CD4-positive, alpha-beta T cell (primary cell): ENCODE measurements around the gene ATP4B. TPM values are rescaled to one million over a fixed set of nuclear protein-coding genes. Genes with fewer than 3 reads are reported as not detected.
A peak's percentile ranks its signal among the peaks of the same experiment; 100 is the strongest.

Source experiments
- ATAC-seq: fragments of 200-7000 bp; cut with Tn5 transposase; one replicate; pipeline ENCODE4 v1.10.0; 2022; ENCODE audit warnings: mild to moderate bottlenecking; ENCODE audit not compliant: poor library complexity
- CTCF ChIA-PET: fragments of 350-600 bp; sonication (Branson Sonifier 250); formaldehyde crosslinking; loops from one replicate; lab custom pipeline; 2021; ENCODE audit warnings: antibody characterized with exemption, inconsistent platforms; lab: Charles Lee
- POLR2A ChIA-PET: fragments of 350-600 bp; sonication (Branson Sonifier 250); formaldehyde crosslinking; loops from one replicate; lab custom pipeline; 2021; ENCODE audit warnings: antibody characterized with exemption, inconsistent platforms; lab: Charles Lee
- DNase-seq, 14 experiments: peaks; one replicate each; pipeline ENCODE4 v3.0.0-alpha.2; 2013 to 2020; ENCODE audit warnings: mixed read lengths in 2 of 14
- H3K27ac ChIP-seq, 2 donors: one replicate each; pipeline versions ENCODE4 v1.5.1 to v1.7.0; 2013; ENCODE audit warnings: low read length in 2 of 2, low read depth in 1 of 2, mild to moderate bottlenecking in 1 of 2
- H3K27me3 ChIP-seq, 2 experiments: 1 replicate in 1 of 2; 2 replicates in 1 of 2; pipeline versions ENCODE4 v1.6.1 to v1.7.0; 2013; ENCODE audit warnings: low read length in 2 of 2, control low read depth in 1 of 2, mild to moderate bottlenecking in 1 of 2, moderate library complexity in 1 of 2; ENCODE audit not compliant: insufficient read depth in 2 of 2, control insufficient read depth in 1 of 2
- H3K36me3 ChIP-seq: one replicate; pipeline ENCODE4 v1.6.1; 2013; ENCODE audit warnings: low read length, control low read depth; ENCODE audit not compliant: insufficient read depth
- H3K4me1 ChIP-seq: one replicate; pipeline ENCODE4 v1.6.1; 2013; ENCODE audit warnings: low read length, control low read depth; ENCODE audit not compliant: insufficient read depth
- H3K4me3 ChIP-seq: one replicate; pipeline ENCODE4 v1.5.1; 2013; ENCODE audit warnings: mild to moderate bottlenecking, low read length, moderate library complexity
- H3K9me3 ChIP-seq, 2 experiments: 1 replicate in 1 of 2; 2 replicates in 1 of 2; pipeline versions ENCODE4 v1.6.1 to v1.7.0; 2013; ENCODE audit warnings: low read length in 2 of 2, mild to moderate bottlenecking in 2 of 2, control low read depth in 1 of 2, moderate library complexity in 1 of 2; ENCODE audit not compliant: control insufficient read depth in 1 of 2, insufficient read depth in 1 of 2
- H3K27ac Mint-ChIP-seq: one replicate; pipeline ENCODE4 v1.8.0; 2020; ENCODE audit warnings: mixed read lengths
- H3K27me3 Mint-ChIP-seq: one replicate; pipeline ENCODE4 v1.8.0; 2021; ENCODE audit warnings: mixed read lengths
- H3K36me3 Mint-ChIP-seq: one replicate; pipeline ENCODE4 v1.8.0; 2021; ENCODE audit warnings: low read depth, mixed read lengths
- H3K4me1 Mint-ChIP-seq: one replicate; pipeline ENCODE4 v1.8.0; 2021; ENCODE audit warnings: low read depth, mixed read lengths
- H3K4me3 Mint-ChIP-seq: one replicate; pipeline ENCODE4 v1.8.0; 2020; ENCODE audit warnings: mild to moderate bottlenecking, mixed read lengths
- H3K9me3 Mint-ChIP-seq: one replicate; pipeline ENCODE4 v1.8.0; 2020; ENCODE audit warnings: mixed read lengths
- CTCF ChIP-seq: fragments of 200-600 bp; IDR thresholded peaks from one replicate; pipeline ENCODE4 v1.8.0; 2022; ENCODE audit warnings: antibody characterized with exemption, mild to moderate bottlenecking
- intact Hi-C, 2 experiments: fragments of 100-400 bp; cut with DNase I in 1 of 2; cut with micrococcal nuclease in 1 of 2; formaldehyde crosslinking; loops; one replicate each; pipeline versions ENCODE4 v1.15.1 to v1.9.0; 2023 to 2025; cut with DNase I, micrococcal nuclease
- total RNA-seq, 174 experiments: library from RNA in 2 of 174; stranded (reverse) in 2 of 174; gene quantifications; one replicate each; pipeline ENCODE4 v1.2.3 and lab custom pipeline; 2021 to 2026

ATP4B gene
- total RNA-seq, 2 experiments from 2014 or later, result not detected

GRCh38 chr13:113649212-113649611, 8.8 kb downstream of the ATP4B start:
- Histone ChIP-seq H3K27ac (no peak overlapping the region), H3K4me3 (no peak overlapping the region), H3K27me3 (no peaks in the 10 kb centered on the region), H3K9me3 (peaks cover 0 to 8% of the 10 kb centered on the region in 2 experiments), H3K36me3 (no peaks in the 10 kb centered on the region), H3K4me1 (peaks cover 17% of the 10 kb centered on the region)
- H3K36me3 Mint-ChIP-seq, result no peaks in the 10 kb centered on the region
- CTCF ChIA-PET, result no interaction called here
- no peak for ATAC-seq
- H3K27me3 Mint-ChIP-seq, result no peaks in the 10 kb centered on the region
- no peak for TF ChIP-seq CTCF
- POLR2A ChIA-PET, result no interaction called here
- no peaks in the 10 kb centered on the region for H3K9me3 Mint-ChIP-seq
- intact Hi-C loops, result no loop called here
- peaks cover 33% of the 10 kb centered on the region for H3K4me1 Mint-ChIP-seq
- no peak for DNase-seq
- no peak overlapping the region for H3K4me3 Mint-ChIP-seq
- H3K27ac Mint-ChIP-seq, result no peak overlapping the region

DNA sequence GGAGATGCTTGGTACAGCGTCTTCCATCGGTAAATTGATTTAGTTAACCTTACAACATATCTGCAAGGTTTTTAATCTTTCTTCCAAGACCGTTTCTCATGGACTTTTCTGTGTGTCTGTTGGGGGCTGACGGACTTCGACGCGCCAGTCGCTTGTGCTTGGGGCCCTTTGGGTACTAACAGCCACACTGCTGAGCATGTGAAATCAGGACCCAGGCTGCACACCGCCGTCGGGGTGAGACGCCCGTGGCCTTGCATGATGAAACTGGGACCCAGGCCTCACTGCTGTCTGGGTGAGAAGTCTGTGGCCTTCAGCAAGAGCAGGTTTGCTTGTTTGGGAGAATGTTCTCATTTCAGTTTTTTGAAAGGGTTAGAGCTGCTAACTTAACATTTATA, 9.8 kb downstream of the ATP4B start:
- Mint-ChIP-seq H3K4me3 (no peak overlapping the region), H3K4me1 (peaks cover 33% of the 10 kb centered on the region), H3K27me3 (no peaks in the 10 kb centered on the region), H3K9me3 (no peaks in the 10 kb centered on the region), H3K36me3 (no peaks in the 10 kb centered on the region), H3K27ac (no peak overlapping the region)
- Histone ChIP-seq H3K4me3 (no peak overlapping the region), H3K27me3 (no peaks in the 10 kb centered on the region), H3K27ac (no peak overlapping the region), H3K9me3 (peaks cover 0 to 8% of the 10 kb centered on the region in 2 experiments), H3K4me1 (peaks cover 12% of the 10 kb centered on the region), H3K36me3 (no peaks in the 10 kb centered on the region)
- intact Hi-C loops, result no loop called here
- ATAC-seq, result no peak
- TF ChIP-seq CTCF, result no peak
- ChIA-PET POLR2A (no interaction called here), CTCF (no interaction called here)
- peak in 1 of 14 experiments; percentile 28 for DNase-seq

GRCh38 chr13:113647351-113648215, 10.4 kb downstream of the ATP4B start:
- H3K9me3 ChIP-seq, result peaks cover 0 to 2% of the 10 kb centered on the region in 2 experiments
- intact Hi-C loops, result no loop called here
- ChIA-PET POLR2A (no interaction called here), CTCF (no interaction called here)
- H3K4me1 ChIP-seq, result peaks cover 12% of the 10 kb centered on the region
- peak overlapping the region; percentile 0 for H3K4me3 Mint-ChIP-seq
- no peaks in the 10 kb centered on the region for H3K36me3 Mint-ChIP-seq
- peaks cover 33% of the 10 kb centered on the region for H3K4me1 Mint-ChIP-seq
- DNase-seq (peak in 2 of 14 experiments; percentile 11 to 28), ATAC-seq (no peak)
- no peaks in the 10 kb centered on the region for H3K27me3 ChIP-seq
- no peaks in the 10 kb centered on the region for H3K27me3 Mint-ChIP-seq
- no peak for TF ChIP-seq CTCF
- peak overlapping the region; percentile 14 for H3K27ac Mint-ChIP-seq
- no peak overlapping the region for H3K4me3 ChIP-seq
- no peak overlapping the region for H3K27ac ChIP-seq
- H3K9me3 Mint-ChIP-seq, result no peaks in the 10 kb centered on the region
- H3K36me3 ChIP-seq, result no peaks in the 10 kb centered on the region
